Activated CD4-positive, alpha-beta T cell treated with anti-CD3 and anti-CD28 coated beads for 48 hours (primary cell): ENCODE measurements around the gene CUL9.
"Not testable (repeated sequence)": the region's sequence is repeated elsewhere in the genome, so short reads cannot be mapped to it uniquely, and the experiment has no call there.

Experiments used
- DNase-seq: peaks from one replicate; pipeline ENCODE4 v3.0.0-alpha.2; 2020

The CUL9 gene

GRCh38 chr6:43181942-43182860, at the start of gene CUL9:
TSS of gene CUL9 (plus strand) at chr6:43182196. CDS start at chr6:43184311, 2,115 bp downstream.
- DNase-seq, result peak; percentile 87

GRCh38 chr6:43138267-43138666, 43.7 kb upstream of the CUL9 start:
- no peak for DNase-seq

- not testable (repeated sequence) for DNase-seq
These were observed 42.0 kb upstream of the CUL9 start for GRCh38 chr6:43139973-43140372.

DNA sequence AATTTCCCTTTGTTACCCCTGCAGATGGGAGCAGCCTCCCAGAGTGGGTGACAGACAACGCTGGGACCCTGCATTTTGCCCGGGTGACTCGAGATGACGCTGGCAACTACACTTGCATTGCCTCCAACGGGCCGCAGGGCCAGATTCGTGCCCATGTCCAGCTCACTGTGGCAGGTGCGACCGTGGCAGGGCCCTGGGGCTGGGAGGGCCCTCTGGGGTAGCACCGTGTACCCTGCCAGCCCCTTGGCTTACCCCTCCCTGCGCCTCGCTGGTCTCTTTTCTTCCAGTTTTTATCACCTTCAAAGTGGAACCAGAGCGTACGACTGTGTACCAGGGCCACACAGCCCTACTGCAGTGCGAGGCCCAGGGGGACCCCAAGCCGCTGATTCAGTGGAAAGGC, 40.4 kb upstream of the CUL9 start:
- DNase-seq, result no peak

GRCh38 chr6:43142101-43142500, 39.9 kb upstream of the CUL9 start:
- peak; percentile 4 for DNase-seq

DNA sequence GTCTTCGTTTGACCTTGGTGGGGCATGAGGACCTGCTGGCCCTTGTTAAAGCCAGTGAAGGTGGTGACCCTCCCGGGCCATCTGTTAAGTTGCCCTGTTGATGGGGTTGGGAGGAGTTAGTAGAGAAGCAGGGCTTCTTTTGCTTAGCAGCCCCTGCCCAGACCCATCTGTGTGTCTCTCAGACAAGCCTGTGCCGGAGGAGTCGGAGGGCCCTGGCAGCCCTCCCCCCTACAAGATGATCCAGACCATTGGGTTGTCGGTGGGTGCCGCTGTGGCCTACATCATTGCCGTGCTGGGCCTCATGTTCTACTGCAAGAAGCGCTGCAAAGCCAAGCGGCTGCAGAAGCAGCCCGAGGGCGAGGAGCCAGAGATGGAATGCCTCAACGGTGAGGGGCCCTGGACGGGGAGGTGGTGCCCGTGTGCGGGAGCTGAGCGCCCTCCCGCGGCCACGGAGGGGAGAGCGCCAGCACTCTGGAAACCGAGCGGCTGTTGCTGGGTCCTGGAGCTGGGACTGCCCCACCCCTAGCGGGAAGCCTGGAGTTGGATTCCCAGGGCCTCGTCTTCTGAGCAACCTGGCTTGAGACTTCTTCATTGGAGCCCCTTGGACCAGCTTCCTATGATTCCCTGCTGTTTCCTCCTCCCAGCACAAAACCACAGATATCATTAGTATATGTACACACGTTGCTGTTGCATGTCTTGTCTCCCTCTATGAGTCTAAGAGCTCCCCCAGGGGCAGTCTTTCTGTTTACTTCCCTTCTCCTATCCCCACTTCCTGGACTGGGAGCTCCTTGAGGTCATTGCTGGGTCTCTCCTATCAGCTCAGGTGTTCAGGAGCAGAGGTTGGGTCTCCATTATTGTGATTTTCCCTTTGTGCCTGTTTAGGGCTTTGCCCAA, 38.5 kb upstream of the CUL9 start:
- peak; percentile 85 for DNase-seq

GRCh38 chr6:43144879-43145278, 37.1 kb upstream of the CUL9 start:
- no peak for DNase-seq

DNA sequence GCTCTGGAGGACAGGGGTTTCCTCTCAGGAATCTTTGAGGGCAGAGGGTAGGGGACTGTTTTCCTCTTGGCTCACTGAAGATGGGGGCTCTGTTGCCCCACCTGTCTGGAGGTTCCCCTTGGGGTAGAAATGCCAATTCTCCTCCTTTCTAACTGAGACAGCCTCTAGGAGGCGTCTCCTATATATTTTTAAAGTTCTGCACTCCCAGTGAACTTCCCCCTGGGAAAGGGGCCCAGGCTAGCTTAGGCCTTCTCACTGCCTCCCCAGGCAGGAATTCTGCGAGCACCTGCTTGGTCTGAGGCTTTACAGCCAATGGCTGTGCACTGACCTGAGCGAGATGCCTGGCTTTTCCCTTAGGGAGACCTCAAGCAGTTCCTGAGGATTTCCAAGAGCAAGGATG, 35.7 kb upstream of the CUL9 start:
- DNase-seq, result no peak

GRCh38 chr6:43146709-43147688, 35.0 kb upstream of the CUL9 start:
- DNase-seq, result no peak

GRCh38 chr6:43147691-43148477, 34.1 kb upstream of the CUL9 start:
- DNase-seq, result no peak

GRCh38 chr6:43149265-43149664, 32.7 kb upstream of the CUL9 start:
- DNase-seq, result no peak

GRCh38 chr6:43150051-43150751, 31.8 kb upstream of the CUL9 start:
- DNase-seq, result no peak

GRCh38 chr6:43159599-43159998, 22.4 kb upstream of the CUL9 start:
- no peak for DNase-seq

DNA sequence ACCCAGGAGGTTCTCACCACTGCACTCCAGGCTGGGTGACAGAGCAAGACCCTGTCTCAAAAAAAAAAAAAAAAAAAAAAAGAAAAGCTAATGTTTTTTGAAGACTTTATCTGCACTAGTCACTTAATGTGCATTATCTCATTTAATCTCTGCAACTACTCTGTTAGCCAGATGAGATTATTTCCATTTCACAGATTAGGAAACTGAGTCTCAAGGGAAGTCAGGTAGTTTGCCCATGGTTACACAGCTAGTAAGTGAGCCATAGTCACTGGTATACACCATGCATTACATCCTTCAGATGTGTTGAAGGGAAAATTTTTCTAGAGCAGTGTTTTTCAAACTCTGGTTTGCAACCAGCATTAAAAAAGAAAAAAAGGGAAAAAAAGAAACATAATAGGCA, 18.1 kb upstream of the CUL9 start:
- DNase-seq, result no peak

DNA sequence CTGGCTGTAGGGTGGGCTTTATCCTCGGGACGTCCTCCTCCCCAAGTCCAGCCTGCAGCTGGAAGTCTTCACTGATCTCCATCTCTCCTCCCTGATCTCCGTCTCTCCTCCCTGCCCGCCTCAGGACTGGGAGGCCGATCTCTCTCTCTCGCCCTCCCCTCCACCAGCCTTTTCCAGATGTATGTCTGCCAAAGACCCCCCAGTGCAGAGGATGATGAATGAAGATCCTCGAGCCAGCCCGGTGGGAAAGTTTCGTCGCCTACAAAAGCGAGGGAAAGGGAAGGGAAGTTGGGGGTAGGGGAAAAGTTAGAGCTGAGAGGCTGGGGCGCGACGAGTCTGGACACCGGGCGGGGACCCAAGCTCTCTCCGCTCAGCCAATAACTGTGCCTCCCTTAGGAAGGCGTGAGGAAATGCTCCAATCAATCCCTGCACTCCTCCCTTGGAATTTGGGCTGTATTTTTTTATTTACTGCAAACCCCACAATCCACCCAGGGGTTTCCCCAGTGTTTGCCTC, 11.5 kb upstream of the CUL9 start:
- no peak for DNase-seq

- DNase-seq, result peak; percentile 99
These were observed 10.9 kb upstream of the CUL9 start, which contains the start of gene SRF for GRCh38 chr6:43170931-43171706. TSS of gene SRF (plus strand) at chr6:43171269. CDS start at chr6:43171657, 388 bp downstream.

- peak; percentile 42 for DNase-seq
These were observed 10.3 kb upstream of the CUL9 start for GRCh38 chr6:43171707-43172103.

- peak; percentile 65 for DNase-seq
These were observed 9.6 kb upstream of the CUL9 start for GRCh38 chr6:43172104-43173007.
